Liver (tissue), 3 donors: Measurements from ENCODE around the gene IAPP.

ENCODE experiments used
- FOXA1 ChIP-seq: IDR thresholded peaks from 2 replicates; pipeline ENCODE4 v1.6.1; 2016; ENCODE audit warnings: antibody characterized with exemption
- RXRA ChIP-seq, 2 donors: IDR thresholded peaks; 2 replicates each; pipeline ENCODE4 v1.6.1; 2017 to 2018; ENCODE audit warnings: antibody characterized with exemption in 2 of 2, mild to moderate bottlenecking in 1 of 2
- YY1 ChIP-seq: IDR thresholded peaks from 2 replicates; pipeline ENCODE4 v1.6.1; 2016; ENCODE audit warnings: antibody characterized with exemption, mild to moderate bottlenecking
- TF ChIP-seq, protein P1 (sequence below): fragments of 150-350 bp; IDR thresholded peaks from 2 replicates; pipeline ENCODE4 v1.5.1; 2017; ENCODE audit warnings: improper control_type of control experiment, low read depth, low read length; ENCODE audit not compliant: missing input control
- TF ChIP-seq, protein P2 (sequence below): IDR thresholded peaks from 2 replicates; pipeline ENCODE4 v1.6.1; 2016; ENCODE audit warnings: antibody characterized with exemption
- donor health status: healthy.
- donor health status: healthy.

DNA sequence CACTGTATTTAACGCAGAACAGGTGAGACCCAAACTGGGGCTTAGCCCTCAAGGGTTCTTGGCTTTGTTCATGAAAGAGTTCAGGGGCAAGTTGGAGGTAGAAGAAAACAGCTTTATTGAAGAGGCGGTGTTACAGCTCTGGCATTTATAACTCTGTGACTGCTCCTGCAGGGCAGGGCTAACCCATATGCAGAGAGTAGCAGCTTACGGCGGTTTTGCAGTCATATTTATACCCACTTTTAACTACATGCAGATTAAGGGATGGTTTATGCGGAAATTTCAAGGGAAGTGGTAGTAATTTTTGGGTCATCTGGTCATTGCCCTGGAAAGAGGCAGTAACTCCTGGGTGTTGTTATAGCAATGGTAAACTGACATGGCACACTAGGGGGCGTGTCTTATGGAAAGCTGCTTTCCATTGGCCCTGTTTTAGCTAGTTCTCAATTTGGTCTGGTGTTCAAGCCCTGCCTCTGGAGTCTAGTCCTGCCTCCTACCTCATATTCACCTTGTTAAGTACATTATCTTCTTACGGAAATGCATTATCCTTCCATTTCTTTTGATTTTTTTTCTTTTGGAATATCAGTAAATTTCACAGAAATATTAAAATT is 1.8 kb upstream of the IAPP start:
- TF ChIP-seq, protein P1, sequence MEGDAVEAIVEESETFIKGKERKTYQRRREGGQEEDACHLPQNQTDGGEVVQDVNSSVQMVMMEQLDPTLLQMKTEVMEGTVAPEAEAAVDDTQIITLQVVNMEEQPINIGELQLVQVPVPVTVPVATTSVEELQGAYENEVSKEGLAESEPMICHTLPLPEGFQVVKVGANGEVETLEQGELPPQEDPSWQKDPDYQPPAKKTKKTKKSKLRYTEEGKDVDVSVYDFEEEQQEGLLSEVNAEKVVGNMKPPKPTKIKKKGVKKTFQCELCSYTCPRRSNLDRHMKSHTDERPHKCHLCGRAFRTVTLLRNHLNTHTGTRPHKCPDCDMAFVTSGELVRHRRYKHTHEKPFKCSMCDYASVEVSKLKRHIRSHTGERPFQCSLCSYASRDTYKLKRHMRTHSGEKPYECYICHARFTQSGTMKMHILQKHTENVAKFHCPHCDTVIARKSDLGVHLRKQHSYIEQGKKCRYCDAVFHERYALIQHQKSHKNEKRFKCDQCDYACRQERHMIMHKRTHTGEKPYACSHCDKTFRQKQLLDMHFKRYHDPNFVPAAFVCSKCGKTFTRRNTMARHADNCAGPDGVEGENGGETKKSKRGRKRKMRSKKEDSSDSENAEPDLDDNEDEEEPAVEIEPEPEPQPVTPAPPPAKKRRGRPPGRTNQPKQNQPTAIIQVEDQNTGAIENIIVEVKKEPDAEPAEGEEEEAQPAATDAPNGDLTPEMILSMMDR, result no peak
- no peak for TF ChIP-seq YY1
- no peak for TF ChIP-seq RXRA (IDR thresholded peaks at IDR 0.05)
- TF ChIP-seq FOXA1, result no peak
- TF ChIP-seq, protein P2, sequence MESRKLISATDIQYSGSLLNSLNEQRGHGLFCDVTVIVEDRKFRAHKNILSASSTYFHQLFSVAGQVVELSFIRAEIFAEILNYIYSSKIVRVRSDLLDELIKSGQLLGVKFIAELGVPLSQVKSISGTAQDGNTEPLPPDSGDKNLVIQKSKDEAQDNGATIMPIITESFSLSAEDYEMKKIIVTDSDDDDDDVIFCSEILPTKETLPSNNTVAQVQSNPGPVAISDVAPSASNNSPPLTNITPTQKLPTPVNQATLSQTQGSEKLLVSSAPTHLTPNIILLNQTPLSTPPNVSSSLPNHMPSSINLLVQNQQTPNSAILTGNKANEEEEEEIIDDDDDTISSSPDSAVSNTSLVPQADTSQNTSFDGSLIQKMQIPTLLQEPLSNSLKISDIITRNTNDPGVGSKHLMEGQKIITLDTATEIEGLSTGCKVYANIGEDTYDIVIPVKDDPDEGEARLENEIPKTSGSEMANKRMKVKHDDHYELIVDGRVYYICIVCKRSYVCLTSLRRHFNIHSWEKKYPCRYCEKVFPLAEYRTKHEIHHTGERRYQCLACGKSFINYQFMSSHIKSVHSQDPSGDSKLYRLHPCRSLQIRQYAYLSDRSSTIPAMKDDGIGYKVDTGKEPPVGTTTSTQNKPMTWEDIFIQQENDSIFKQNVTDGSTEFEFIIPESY, result no peak
